BE2C (cell line): ENCODE measurements around the gene STK36. TPM values are rescaled to one million over a fixed set of nuclear protein-coding genes. Genes with fewer than 3 reads are reported as not detected.

Experiments
- DNase-seq: peaks from one replicate; pipeline ENCODE4 v3.0.0-alpha.2; 2020
- H3K27me3 ChIP-seq: fragments of 250-450 bp; sonication (Bioruptor Pico); 2 replicates; pipeline ENCODE4 v1.5.1; 2020; ENCODE audit warnings: mild to moderate bottlenecking
- H3K36me3 ChIP-seq: fragments of 250-450 bp; sonication (Bioruptor Pico); 2 replicates; pipeline ENCODE4 v1.5.1; 2020; ENCODE audit warnings: mild to moderate bottlenecking
- H3K4me1 ChIP-seq: fragments of 250-450 bp; sonication (Bioruptor Pico); 2 replicates; pipeline ENCODE4 v1.5.1; 2020
- H3K4me3 ChIP-seq: 2 replicates; pipeline ENCODE4 v1.5.1; 2011; ENCODE audit warnings: low read depth, low read length
- H3K9me3 ChIP-seq: fragments of 250-450 bp; sonication (Bioruptor Pico); 2 replicates; pipeline ENCODE4 v1.5.1; 2020
- CTCF ChIP-seq: IDR thresholded peaks from 2 replicates; pipeline ENCODE4 v1.5.1; 2012; ENCODE audit warnings: mild to moderate bottlenecking, low read depth, low read length
- polyA plus RNA-seq: library from polyadenylated mRNA; unstranded; fragments of >200 nt; gene quantifications from one replicate; pipeline ENCODE4 v1.2.1, GENCODE V29; 2012; ENCODE audit warnings: low read depth, missing spikeins; ENCODE audit not compliant: insufficient read length, insufficient read depth

STK36 gene
- polyA plus RNA-seq = 29.9 TPM

GRCh38 chr2:218671654-218672566, at the start of gene STK36, which contains the start of gene RNF25:
STK36 (plus strand) TSS chr2:218672086; CDS start chr2:218672830, 744 bp downstream.
RNF25 (minus strand) TSS chr2:218672002; CDS start chr2:218671970, 32 bp downstream.
- no peak for TF ChIP-seq CTCF
- peaks cover 5% of the 10 kb centered on the region for H3K36me3 ChIP-seq
- H3K9me3 ChIP-seq = no peaks in the 10 kb centered on the region
- H3K4me1 ChIP-seq = no peaks in the 10 kb centered on the region
- H3K27me3 ChIP-seq = no peaks in the 10 kb centered on the region
- DNase-seq = peak; percentile 93
- H3K4me3 ChIP-seq = peak within 1 kb of the TSS; percentile 94

GRCh38 chr2:218622606-218623365, 49.1 kb upstream of the STK36 start:
- no peak for TF ChIP-seq CTCF
- Histone ChIP-seq H3K36me3 (peaks cover 47% of the 10 kb centered on the region), H3K9me3 (no peaks in the 10 kb centered on the region), H3K4me1 (no peaks in the 10 kb centered on the region), H3K27me3 (no peaks in the 10 kb centered on the region), H3K4me3 (no peak overlapping the region)
- DNase-seq = no peak

- no peaks in the 10 kb centered on the region for H3K9me3 ChIP-seq
- no peak for DNase-seq
- TF ChIP-seq CTCF = no peak
- no peak overlapping the region for H3K4me3 ChIP-seq
- peaks cover 47% of the 10 kb centered on the region for H3K36me3 ChIP-seq
- no peaks in the 10 kb centered on the region for H3K27me3 ChIP-seq
- H3K4me1 ChIP-seq = no peaks in the 10 kb centered on the region
Measured at GRCh38 chr2:218623366-218623705, 48.5 kb upstream of the STK36 start.

- no peak for DNase-seq
- no peaks in the 10 kb centered on the region for H3K27me3 ChIP-seq
- H3K36me3 ChIP-seq = peaks cover 48% of the 10 kb centered on the region
- H3K4me3 ChIP-seq = no peak overlapping the region
- peaks cover 3% of the 10 kb centered on the region; the same call in 1 of the 2 replicates for H3K4me1 ChIP-seq
- no peaks in the 10 kb centered on the region for H3K9me3 ChIP-seq
- no peak for TF ChIP-seq CTCF
Measured at GRCh38 chr2:218626369-218626768, 45.5 kb upstream of the STK36 start.

- Histone ChIP-seq H3K27me3 (no peaks in the 10 kb centered on the region), H3K4me3 (no peak overlapping the region), H3K36me3 (peaks cover 56% of the 10 kb centered on the region), H3K9me3 (no peaks in the 10 kb centered on the region), H3K4me1 (peaks cover 3% of the 10 kb centered on the region; the same call in 1 of the 2 replicates)
- TF ChIP-seq CTCF = no peak
- DNase-seq = no peak
Measured at GRCh38 chr2:218627939-218628338, 43.9 kb upstream of the STK36 start.

GRCh38 chr2:218631837-218632236, 40.0 kb upstream of the STK36 start:
- TF ChIP-seq CTCF = no peak
- Histone ChIP-seq H3K36me3 (peaks cover 78% of the 10 kb centered on the region), H3K4me1 (peaks cover 3% of the 10 kb centered on the region; the same call in 1 of the 2 replicates), H3K4me3 (no peak overlapping the region), H3K27me3 (no peaks in the 10 kb centered on the region), H3K9me3 (no peaks in the 10 kb centered on the region)
- no peak for DNase-seq
